GM23338 (cell line): ENCODE data around the gene PIK3R5. TPM values are rescaled to one million over a fixed set of nuclear protein-coding genes. Genes with fewer than 3 reads are reported as not detected.

ENCODE experiments used
- ATAC-seq: fragments of 200-7000 bp; cut with Tn5 transposase; 3 replicates; pipeline ENCODE4 v1.9.1; 2020
- DNase-seq: peaks from one replicate; pipeline ENCODE4 v3.0.0-alpha.2; 2015; ENCODE audit warnings: low spot score
- H2AFZ ChIP-seq: fragments of 200-600 bp; sonication (generic); 2 replicates; pipeline ENCODE4 v1.8.0; 2016; ENCODE audit warnings: antibody characterized with exemption, mild to moderate bottlenecking, moderate library complexity
- H3F3A ChIP-seq: fragments of 200-600 bp; sonication (generic); replicated peaks from 2 replicates; pipeline ENCODE4 v1.8.0; 2017; ENCODE audit warnings: antibody characterized with exemption, mixed run types, low read depth
- H3K27ac ChIP-seq: fragments of 200-600 bp; sonication (generic); 2 replicates; pipeline ENCODE4 v1.6.1; 2016; ENCODE audit warnings: low read depth
- H3K27me3 ChIP-seq: fragments of 200-600 bp; sonication (generic); 2 replicates; pipeline ENCODE4 v1.8.0; 2016; ENCODE audit warnings: mild to moderate bottlenecking, mixed run types, moderate library complexity; ENCODE audit not compliant: insufficient read depth
- H3K36me3 ChIP-seq: fragments of 200-600 bp; sonication (generic); 2 replicates; pipeline ENCODE4 v1.8.0; 2016; ENCODE audit warnings: mild to moderate bottlenecking; ENCODE audit not compliant: insufficient read depth
- H3K4me1 ChIP-seq: fragments of 200-600 bp; sonication (generic); 2 replicates; pipeline ENCODE4 v1.8.0; 2016; ENCODE audit warnings: mild to moderate bottlenecking, moderate library complexity; ENCODE audit not compliant: insufficient read depth
- H3K4me2 ChIP-seq: fragments of 200-600 bp; sonication (generic); 2 replicates; pipeline ENCODE4 v1.7.1; 2017; ENCODE audit warnings: mixed run types
- H3K4me3 ChIP-seq: fragments of 200-600 bp; sonication (generic); 2 replicates; pipeline ENCODE4 v1.6.1; 2016; ENCODE audit warnings: mixed run types
- H3K79me2 ChIP-seq: fragments of 200-600 bp; sonication (generic); replicated peaks from 2 replicates; pipeline ENCODE4 v1.8.0; 2017; ENCODE audit warnings: mild to moderate bottlenecking; ENCODE audit not compliant: insufficient read depth
- H3K9me2 ChIP-seq: fragments of 200-600 bp; sonication (generic); 2 replicates; pipeline ENCODE4 v1.8.0; 2017; ENCODE audit not compliant: insufficient read depth
- H4K20me1 ChIP-seq: fragments of 200-600 bp; sonication (generic); replicated peaks from 2 replicates; pipeline ENCODE4 v1.8.0; 2017; ENCODE audit warnings: mild to moderate bottlenecking; ENCODE audit not compliant: insufficient read depth
- H3K27ac Mint-ChIP-seq: 2 replicates; pipeline ENCODE4 v1.8.0; 2020; ENCODE audit warnings: inconsistent platforms, mild to moderate bottlenecking, moderate library complexity, mixed read lengths
- H3K27me3 Mint-ChIP-seq: 3 replicates; pipeline ENCODE4 v1.8.0; 2022; ENCODE audit warnings: low read depth, mild to moderate bottlenecking, moderate library complexity, mixed read lengths, inconsistent platforms; ENCODE audit not compliant: insufficient read depth, poor library complexity
- H3K36me3 Mint-ChIP-seq: 3 replicates; pipeline ENCODE4 v1.8.0; 2021; ENCODE audit warnings: low read depth, mild to moderate bottlenecking, inconsistent platforms, moderate library complexity, mixed read lengths
- H3K4me1 Mint-ChIP-seq: 3 replicates; pipeline ENCODE4 v1.8.0; 2020; ENCODE audit warnings: mild to moderate bottlenecking, inconsistent platforms, mixed read lengths
- H3K4me3 Mint-ChIP-seq: 3 replicates; pipeline ENCODE4 v1.8.0; 2021; ENCODE audit warnings: moderate library complexity, mild to moderate bottlenecking, inconsistent platforms, mixed read lengths
- H3K9me3 Mint-ChIP-seq: 3 replicates; pipeline ENCODE4 v1.8.0; 2020; ENCODE audit warnings: moderate library complexity, mild to moderate bottlenecking, inconsistent platforms, mixed read lengths
- CTCF ChIP-seq, 2 experiments: fragments of 200-600 bp in 1 of 2; sonication (generic) in 1 of 2; conservative IDR thresholded peaks; 2 replicates each; pipeline versions ENCODE4 v1.5.1 to v1.6.1; 2016 to 2017; ENCODE audit warnings: antibody characterized with exemption in 2 of 2, low read depth in 2 of 2, mild to moderate bottlenecking in 2 of 2, moderate library complexity in 1 of 2
- ETS1 ChIP-seq: IDR thresholded peaks from 2 replicates; pipeline ENCODE4 v1.6.1; 2016; ENCODE audit warnings: antibody characterized with exemption
- NANOG ChIP-seq: IDR thresholded peaks from 2 replicates; pipeline ENCODE4 v1.6.1; 2016; ENCODE audit warnings: antibody characterized with exemption, borderline replicate concordance
- REST ChIP-seq: IDR thresholded peaks from one replicate; pipeline ENCODE4 v1.6.1; 2018; ENCODE audit warnings: antibody characterized with exemption; ENCODE audit not compliant: unreplicated experiment
- ZNF462 ChIP-seq: fragments of 250-450 bp; sonication (Bioruptor Pico); IDR thresholded peaks from 2 replicates; pipeline ENCODE4 v1.5.0; 2020; ENCODE audit warnings: mild to moderate bottlenecking, moderate library complexity
- polyA plus RNA-seq: library from polyadenylated mRNA; unstranded; fragments of >200 nt; fragmentation: Nextera tagmentation; extraction: Ambion mirVana; gene quantifications from 2 replicates; pipeline ENCODE4 v1.2.1, GENCODE V29; 2016
- total RNA-seq: library from RNA; depleted of rRNA; stranded (reverse); fragments of >200 nt; shearing (Covaris generic); gene quantifications from 2 replicates; pipeline ENCODE4 v1.2.3, GENCODE V29; 2014

Gene PIK3R5
- total and polyA plus RNA-seq, 2 experiments from 2014 or later: 1.7 to 9.4 TPM

- Mint-ChIP-seq H3K27ac (no peak overlapping the region), H3K9me3 (peaks cover 14% of the 10 kb centered on the region), H3K4me1 (no peaks in the 10 kb centered on the region), H3K27me3 (peaks cover 4% of the 10 kb centered on the region), H3K36me3 (no peaks in the 10 kb centered on the region; the same call in 2 of the 3 replicates), H3K4me3 (no peak overlapping the region)
- no peaks in the 10 kb centered on the region for H3F3A ChIP-seq
- no peaks in the 10 kb centered on the region for H3K79me2 ChIP-seq
- TF ChIP-seq CTCF (conservative IDR thresholded peaks at IDR 0.05; ENCODE audit: low read depth in 2 of 2) (no peak), NANOG (no peak), REST (no peak), ZNF462 (CRISPR knock-in tag) (no peak), ETS1 (no peak)
- H3K27ac ChIP-seq: no peak overlapping the region
- no peaks in the 10 kb centered on the region for H4K20me1 ChIP-seq
- H3K36me3 ChIP-seq: no peaks in the 10 kb centered on the region
- DNase-seq (no peak), ATAC-seq (no peak)
- H3K4me2 ChIP-seq: no peak overlapping the region
- no peak overlapping the region for H2AFZ ChIP-seq
- no peaks in the 10 kb centered on the region for H3K27me3 ChIP-seq
- no peak overlapping the region for H3K4me3 ChIP-seq
- H3K9me2 ChIP-seq: no peaks in the 10 kb centered on the region
- H3K4me1 ChIP-seq: no peaks in the 10 kb centered on the region
Measured at GRCh38 chr17:8976638-8977037, 11.1 kb upstream of the PIK3R5 start.
